ENCODE measurements around the gene SNRPD3. TPM values are rescaled to one million over a fixed set of nuclear protein-coding genes. Genes with fewer than 3 reads are reported as not detected.
"Not testable (repeated sequence)": the region's sequence is repeated elsewhere in the genome, so short reads cannot be mapped to it uniquely, and the experiment has no call there.

SNRPD3 gene
- total RNA-seq, 1 experiment from 2014 or later, result 180 TPM

GRCh38 chr22:24599514-24599913 is 43.7 kb downstream of the SNRPD3 start:
- no peaks in the 10 kb centered on the region for H3K9me3 Mint-ChIP-seq (ENCODE audit: low read depth, unreplicated experiment)
- CTCF ChIA-PET, result interaction anchor here (0.7 kb wide), 1 partner anchor 158 kb away, joined by 4 read pairs; no protein-coding TSS in a partner anchor
- H3K4me1 Mint-ChIP-seq (ENCODE audit: low read depth, unreplicated experiment), result peaks cover 60% of the 10 kb centered on the region
- BruUV-seq (replicated peaks), result no TSS peak
- H3K27me3 Mint-ChIP-seq (ENCODE audit: unreplicated experiment), result no peaks in the 10 kb centered on the region
- H3K36me3 Mint-ChIP-seq (ENCODE audit: insufficient read depth, unreplicated experiment), result peaks cover 14% of the 10 kb centered on the region
- no peak overlapping the region for H3K4me3 Mint-ChIP-seq (ENCODE audit: low read depth, unreplicated experiment)
- peak overlapping the region; percentile 13 for H3K27ac Mint-ChIP-seq (ENCODE audit: unreplicated experiment)
- no peak for DNase-seq
- intact Hi-C loops (cut with micrococcal nuclease; ENCODE audit: unreplicated experiment), result no loop called here
- TF ChIP-seq CTCF (IDR thresholded peaks at IDR 0.05; ENCODE audit: unreplicated experiment), result no peak

- H3K4me3 Mint-ChIP-seq (ENCODE audit: low read depth, unreplicated experiment); BruUV-seq (replicated peaks); H3K27ac Mint-ChIP-seq (ENCODE audit: unreplicated experiment); H3K9me3 Mint-ChIP-seq (ENCODE audit: low read depth, unreplicated experiment); intact Hi-C loops (cut with micrococcal nuclease; ENCODE audit: unreplicated experiment); H3K27me3 Mint-ChIP-seq (ENCODE audit: unreplicated experiment); DNase-seq: not testable (repeated sequence)
- H3K36me3 Mint-ChIP-seq (ENCODE audit: insufficient read depth, unreplicated experiment), result peaks cover 14% of the 10 kb centered on the region
- CTCF ChIA-PET, result interaction anchor here (0.7 to 1.1 kb wide), 2 partner anchors 45 to 158 kb away, joined by 3 to 4 read pairs; partner anchors contain the start of gene GUCD1
- H3K4me1 Mint-ChIP-seq (ENCODE audit: low read depth, unreplicated experiment), result peaks cover 56% of the 10 kb centered on the region
Observed at GRCh38 chr22:24599958-24600715, 44.3 kb downstream of the SNRPD3 start.

- peak; percentile 88 for DNase-seq
- BruUV-seq (replicated peaks), result no TSS peak
Observed at GRCh38 chr22:24601217-24602104, 45.7 kb downstream of the SNRPD3 start.

GRCh38 chr22:24602105-24602749 is 46.4 kb downstream of the SNRPD3 start:
- CTCF ChIA-PET; DNase-seq; intact Hi-C loops (cut with micrococcal nuclease; ENCODE audit: unreplicated experiment); BruUV-seq (replicated peaks); H3K9me3 Mint-ChIP-seq (ENCODE audit: low read depth, unreplicated experiment); H3K27me3 Mint-ChIP-seq (ENCODE audit: unreplicated experiment): not testable (repeated sequence)
- Mint-ChIP-seq H3K4me3 (ENCODE audit: low read depth, unreplicated experiment) (peak overlapping the region; percentile 26), H3K4me1 (ENCODE audit: low read depth, unreplicated experiment) (peaks cover 46% of the 10 kb centered on the region), H3K27ac (ENCODE audit: unreplicated experiment) (peak overlapping the region; percentile 35), H3K36me3 (ENCODE audit: insufficient read depth, unreplicated experiment) (peaks cover 14% of the 10 kb centered on the region)

More at GRCh38 chr22:24601217-24602104, 45.7 kb downstream of the SNRPD3 start:
- peak overlapping the region; percentile 56 for H3K27ac Mint-ChIP-seq (ENCODE audit: unreplicated experiment)
- H3K4me3 Mint-ChIP-seq (ENCODE audit: low read depth, unreplicated experiment), result peak overlapping the region; percentile 26
- peaks cover 14% of the 10 kb centered on the region for H3K36me3 Mint-ChIP-seq (ENCODE audit: insufficient read depth, unreplicated experiment)
- H3K9me3 Mint-ChIP-seq (ENCODE audit: low read depth, unreplicated experiment), result no peaks in the 10 kb centered on the region
- intact Hi-C loops (cut with micrococcal nuclease; ENCODE audit: unreplicated experiment), result no loop called here
- CTCF ChIA-PET, result no interaction called here
- TF ChIP-seq CTCF (IDR thresholded peaks at IDR 0.05; ENCODE audit: unreplicated experiment), result no peak
- H3K4me1 Mint-ChIP-seq (ENCODE audit: low read depth, unreplicated experiment), result peaks cover 46% of the 10 kb centered on the region
- no peaks in the 10 kb centered on the region for H3K27me3 Mint-ChIP-seq (ENCODE audit: unreplicated experiment)

GRCh38 chr22:24602847-24603769 is 47.3 kb downstream of the SNRPD3 start, which contains the start of gene GGT1:
TSS of gene GGT1 (plus strand) at chr22:24603193. CDS start at chr22:24611082, 7,889 bp downstream.
- Mint-ChIP-seq H3K4me1 (ENCODE audit: low read depth, unreplicated experiment) (peaks cover 53% of the 10 kb centered on the region), H3K36me3 (ENCODE audit: insufficient read depth, unreplicated experiment) (peaks cover 14% of the 10 kb centered on the region), H3K27ac (ENCODE audit: unreplicated experiment) (peak within 1 kb of the TSS; percentile 35), H3K4me3 (ENCODE audit: low read depth, unreplicated experiment) (peak within 1 kb of the TSS; percentile 70)
- CTCF ChIA-PET, result interaction anchor here (0.6 to 1.1 kb wide), 3 partner anchors 15 to 592 kb away, joined by 3 to 6 read pairs (median 3); no protein-coding TSS in a partner anchor
- BruUV-seq (replicated peaks); H3K27me3 Mint-ChIP-seq (ENCODE audit: unreplicated experiment); DNase-seq; H3K9me3 Mint-ChIP-seq (ENCODE audit: low read depth, unreplicated experiment); intact Hi-C loops (cut with micrococcal nuclease; ENCODE audit: unreplicated experiment): not testable (repeated sequence)

Data from Calu3 (cell line).